Measurements from ENCODE around the gene OTOP2.

The OTOP2 gene

GRCh38 chr17:74888469-74888868 lies 35.6 kb upstream of the OTOP2 start:
- Histone ChIP-seq H3K79me2 (ENCODE audit: insufficient read depth, low read length) (no peaks in the 10 kb centered on the region), H3K9ac (ENCODE audit: low read depth, low read length) (no peak overlapping the region), H3K27me3 (ENCODE audit: insufficient read depth, low read length, poor library complexity) (no peaks in the 10 kb centered on the region), H4K20me1 (ENCODE audit: insufficient read depth, low read length) (no peaks in the 10 kb centered on the region), H2AFZ (ENCODE audit: low read depth, low read length) (no peak overlapping the region), H3K36me3 (ENCODE audit: insufficient read depth, low read length) (no peaks in the 10 kb centered on the region), H3K27ac (ENCODE audit: low read length) (no peak overlapping the region), H3K4me3 (ENCODE audit: low read depth in 1 of 2, low read length in 2 of 2) (no peak overlapping the region), H3K4me1 (ENCODE audit: insufficient read depth, low read length) (no peaks in the 10 kb centered on the region), H3K4me2 (ENCODE audit: insufficient read depth, low read length) (no peak overlapping the region), H3K9me3 (ENCODE audit: insufficient read depth, low read length, severe bottlenecking) (no peaks in the 10 kb centered on the region)
- TF ChIP-seq CTCF (IDR thresholded peaks at IDR 0.05; ENCODE audit: borderline replicate concordance, extremely low read depth, low read length, poor library complexity, severe bottlenecking): no peak
- no peak for TF ChIP-seq EZH2 (IDR thresholded peaks at IDR 0.05; ENCODE audit: borderline replicate concordance, low read depth, low read length, severe bottlenecking)
- DNase-seq (no peak), ATAC-seq (ENCODE audit: insufficient read depth, low read depth) (no peak)

- Histone ChIP-seq H2AFZ (ENCODE audit: low read depth, low read length) (no peak overlapping the region), H3K4me3 (ENCODE audit: low read depth in 1 of 2, low read length in 2 of 2) (no peak overlapping the region), H3K36me3 (ENCODE audit: insufficient read depth, low read length) (no peaks in the 10 kb centered on the region), H3K27me3 (ENCODE audit: insufficient read depth, low read length, poor library complexity) (no peaks in the 10 kb centered on the region), H4K20me1 (ENCODE audit: insufficient read depth, low read length) (no peaks in the 10 kb centered on the region), H3K4me1 (ENCODE audit: insufficient read depth, low read length) (no peaks in the 10 kb centered on the region), H3K79me2 (ENCODE audit: insufficient read depth, low read length) (no peaks in the 10 kb centered on the region), H3K4me2 (ENCODE audit: insufficient read depth, low read length) (no peak overlapping the region), H3K9ac (ENCODE audit: low read depth, low read length) (no peak overlapping the region), H3K27ac (ENCODE audit: low read length) (no peak overlapping the region), H3K9me3 (ENCODE audit: insufficient read depth, low read length, severe bottlenecking) (no peaks in the 10 kb centered on the region)
- no peak for TF ChIP-seq CTCF (IDR thresholded peaks at IDR 0.05; ENCODE audit: borderline replicate concordance, extremely low read depth, low read length, poor library complexity, severe bottlenecking)
- ATAC-seq (ENCODE audit: insufficient read depth, low read depth): no peak
- DNase-seq: no peak
Measured at GRCh38 chr17:74890554-74890953, 33.5 kb upstream of the OTOP2 start.

GRCh38 chr17:74892013-74892841 lies 31.8 kb upstream of the OTOP2 start:
- Histone ChIP-seq H3K9ac (ENCODE audit: low read depth, low read length) (no peak overlapping the region), H3K36me3 (ENCODE audit: insufficient read depth, low read length) (no peaks in the 10 kb centered on the region), H3K79me2 (ENCODE audit: insufficient read depth, low read length) (no peaks in the 10 kb centered on the region), H3K4me1 (ENCODE audit: insufficient read depth, low read length) (no peaks in the 10 kb centered on the region), H2AFZ (ENCODE audit: low read depth, low read length) (no peak overlapping the region), H3K4me3 (ENCODE audit: low read depth in 1 of 2, low read length in 2 of 2) (no peak overlapping the region), H3K27me3 (ENCODE audit: insufficient read depth, low read length, poor library complexity) (peaks cover 8% of the 10 kb centered on the region), H4K20me1 (ENCODE audit: insufficient read depth, low read length) (no peaks in the 10 kb centered on the region), H3K9me3 (ENCODE audit: insufficient read depth, low read length, severe bottlenecking) (no peaks in the 10 kb centered on the region), H3K27ac (ENCODE audit: low read length) (no peak overlapping the region), H3K4me2 (ENCODE audit: insufficient read depth, low read length) (no peak overlapping the region)
- TF ChIP-seq EZH2 (IDR thresholded peaks at IDR 0.05; ENCODE audit: borderline replicate concordance, low read depth, low read length, severe bottlenecking) (no peak), CTCF (IDR thresholded peaks at IDR 0.05; ENCODE audit: borderline replicate concordance, extremely low read depth, low read length, poor library complexity, severe bottlenecking) (no peak)
- ATAC-seq (ENCODE audit: insufficient read depth, low read depth) (no peak), DNase-seq (no peak)

Data from DND-41 (cell line).